A673 (cell line): ENCODE data around the gene ANO4. TPM values are rescaled to one million over a fixed set of nuclear protein-coding genes. Genes with fewer than 3 reads are reported as not detected.

ENCODE experiments used
- BruUV-seq: library from RNA; stranded (reverse); fragments of 400-500 nt; replicated peaks from 2 replicates; lab custom pipeline; 2021; lab: Mats Ljungman, UMichigan
- CTCF ChIA-PET: fragments of 300-600 bp; sonication (Branson Sonifier 250); formaldehyde crosslinking; loops from one replicate; lab custom pipeline; 2022; ENCODE audit warnings: antibody characterized with exemption; lab: Charles Lee
- POLR2A ChIA-PET: fragments of 300-600 bp; sonication (Branson Sonifier 250); formaldehyde crosslinking; loops from one replicate; lab custom pipeline; 2022; ENCODE audit warnings: antibody characterized with exemption; ENCODE audit not compliant: low non-redundant PET; lab: Charles Lee
- DNase-seq: peaks from one replicate; pipeline ENCODE4 v3.0.0-alpha.2; 2015; ENCODE audit warnings: low spot score
- H3K27ac ChIP-seq: fragments of 200-600 bp; sonication (generic); 2 replicates; pipeline ENCODE4 v1.5.1; 2016; ENCODE audit warnings: mixed run types, low read depth, mild to moderate bottlenecking, mixed read lengths, antibody characterized with exemption, low read length; ENCODE audit not compliant: poor library complexity, severe bottlenecking
- H3K27me3 ChIP-seq: fragments of 200-600 bp; sonication (generic); replicated peaks from 2 replicates; pipeline ENCODE4 v1.6.1; 2017; ENCODE audit warnings: mixed run types, low read depth, mild to moderate bottlenecking, mixed read lengths, antibody characterized with exemption, low read length; ENCODE audit not compliant: insufficient read depth, poor library complexity
- H3K36me3 ChIP-seq: fragments of 200-600 bp; sonication (generic); 2 replicates; pipeline ENCODE4 v1.6.1; 2016; ENCODE audit warnings: mixed run types, mild to moderate bottlenecking, mixed read lengths, antibody characterized with exemption, low read length; ENCODE audit not compliant: insufficient read depth, poor library complexity, severe bottlenecking
- H3K4me1 ChIP-seq: fragments of 200-600 bp; sonication (generic); 2 replicates; pipeline ENCODE4 v1.6.1; 2017; ENCODE audit warnings: mixed run types, mild to moderate bottlenecking, mixed read lengths, antibody characterized with exemption, low read length; ENCODE audit not compliant: insufficient read depth, poor library complexity, severe bottlenecking
- H3K4me3 ChIP-seq: fragments of 200-600 bp; sonication (generic); 2 replicates; pipeline ENCODE4 v1.5.1; 2016; ENCODE audit warnings: low read depth, mixed run types, mild to moderate bottlenecking, mixed read lengths, low read length; ENCODE audit not compliant: poor library complexity, severe bottlenecking
- H3K9me3 ChIP-seq: fragments of 200-600 bp; sonication (generic); 2 replicates; pipeline ENCODE4 v1.6.1; 2016; ENCODE audit warnings: mixed run types, low read depth, mild to moderate bottlenecking, mixed read lengths, antibody characterized with exemption, low read length; ENCODE audit not compliant: poor library complexity, severe bottlenecking
- CTCF ChIP-seq: fragments of 300-800, 200-600 bp; sonication (generic); conservative IDR thresholded peaks from 2 replicates; pipeline ENCODE4 v1.5.1; 2017; ENCODE audit warnings: low read depth, mild to moderate bottlenecking, antibody characterized with exemption, low read length, moderate library complexity, mixed read lengths
- EZH2 ChIP-seq: fragments of 200-600 bp; sonication (generic); IDR thresholded peaks from 2 replicates; pipeline ENCODE4 v1.6.1; 2017; ENCODE audit warnings: borderline replicate concordance, low read depth, mild to moderate bottlenecking, mixed read lengths, antibody characterized with exemption, low read length; ENCODE audit not compliant: poor library complexity, severe bottlenecking
- intact Hi-C: fragments of 100-400 bp; cut with micrococcal nuclease; formaldehyde crosslinking; loops from one replicate; pipeline ENCODE4 v1.10.0; 2022; ENCODE audit not compliant: unreplicated experiment
- total RNA-seq: library from RNA; stranded (reverse); gene quantifications from 2 replicates; pipeline ENCODE4 v1.2.3, GENCODE V29; 2021

Gene ANO4
- total RNA-seq, 1 experiment from 2014 or later: 9.3 TPM

- H3K4me3 ChIP-seq: no peak overlapping the region
- no peaks in the 10 kb centered on the region for H3K36me3 ChIP-seq
- ChIA-PET CTCF (interaction anchor here (0.7 kb wide), 1 partner anchor 410 kb away, joined by 3 read pairs; no protein-coding TSS in a partner anchor), POLR2A (no interaction called here)
- peaks cover 20% of the 10 kb centered on the region for H3K4me1 ChIP-seq
- BruUV-seq: no TSS peak
- H3K27me3 ChIP-seq: no peaks in the 10 kb centered on the region
- peak; percentile 16 for DNase-seq
- H3K9me3 ChIP-seq: no peaks in the 10 kb centered on the region
- no peak overlapping the region for H3K27ac ChIP-seq
- TF ChIP-seq CTCF (no peak), EZH2 (no peak)
- intact Hi-C loops: loop anchor here (10.0 kb wide), 1 partner anchor 461 kb away; the partner anchor contains the start of gene UTP20
Measured at GRCh38 chr12:100823963-100824362, 29.4 kb downstream of the ANO4 start.

DNA sequence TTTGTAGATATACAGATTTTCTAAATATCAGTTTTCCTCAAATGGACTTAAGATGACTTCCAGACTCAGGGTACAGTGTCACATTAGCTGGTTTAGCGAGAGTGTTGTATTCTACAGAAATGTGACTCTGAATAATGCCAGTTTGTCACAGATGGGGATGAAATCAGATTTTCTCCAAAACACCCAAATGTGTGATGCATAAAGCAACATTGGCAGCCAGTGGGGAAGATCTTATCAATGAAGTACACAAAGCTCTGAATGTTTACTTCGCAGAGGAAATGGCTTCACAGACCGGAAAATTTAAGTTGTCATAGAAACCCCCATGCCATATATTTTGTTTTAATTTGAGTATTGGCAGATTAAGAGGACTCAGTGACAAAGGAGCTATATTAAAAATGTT lies 29.9 kb downstream of the ANO4 start:
- no peak overlapping the region for H3K27ac ChIP-seq
- no peak for TF ChIP-seq EZH2
- TF ChIP-seq CTCF: no peak
- ChIA-PET POLR2A (no interaction called here), CTCF (no interaction called here)
- BruUV-seq: no TSS peak
- intact Hi-C loops: loop anchor here (10.0 kb wide), 1 partner anchor 460 kb away; the partner anchor contains the start of gene UTP20
- H3K4me1 ChIP-seq: peaks cover 20% of the 10 kb centered on the region
- no peaks in the 10 kb centered on the region for H3K9me3 ChIP-seq
- peak; percentile 32 for DNase-seq
- no peak overlapping the region for H3K4me3 ChIP-seq
- H3K27me3 ChIP-seq: no peaks in the 10 kb centered on the region
- H3K36me3 ChIP-seq: no peaks in the 10 kb centered on the region

DNA sequence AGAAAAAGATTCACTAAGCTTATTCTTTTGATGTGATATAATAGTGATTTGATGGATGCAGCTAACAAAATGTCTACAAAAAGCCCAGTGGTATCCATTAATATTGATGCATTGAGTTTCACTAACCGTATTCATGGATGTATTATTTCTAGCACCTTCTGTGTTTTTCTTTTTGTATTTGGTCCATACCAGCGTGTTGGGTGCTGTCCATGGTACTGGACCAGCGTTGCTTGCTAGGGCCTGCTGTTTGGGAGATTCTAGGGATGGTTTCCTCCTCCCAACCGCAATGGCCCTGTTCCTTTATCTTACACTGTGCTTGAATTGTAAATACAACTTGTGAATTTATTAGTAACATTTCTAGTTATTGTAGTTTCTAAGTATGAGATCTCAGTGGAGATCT lies 31.7 kb downstream of the ANO4 start:
- no peaks in the 10 kb centered on the region for H3K9me3 ChIP-seq
- DNase-seq: peak; percentile 61
- BruUV-seq: no TSS peak
- no peak overlapping the region for H3K27ac ChIP-seq
- CTCF ChIA-PET: no interaction called here
- TF ChIP-seq CTCF: no peak
- TF ChIP-seq EZH2: no peak
- no peaks in the 10 kb centered on the region for H3K27me3 ChIP-seq
- peaks cover 20% of the 10 kb centered on the region for H3K4me1 ChIP-seq
- H3K4me3 ChIP-seq: no peak overlapping the region
- intact Hi-C loops: loop anchor here (5.0 to 10.0 kb wide), 3 partner anchors 141 to 458 kb away; partner anchors contain the start of gene UTP20
- POLR2A ChIA-PET: no interaction called here
- H3K36me3 ChIP-seq: no peaks in the 10 kb centered on the region
